HK-2 (cell line): ENCODE results near the gene RGS17.
"Not testable (repeated sequence)": the region's sequence is repeated elsewhere in the genome, so short reads cannot be mapped to it uniquely, and the experiment has no call there.

Source experiments
- DNase-seq: peaks from one replicate; pipeline ENCODE4 v3.0.0-alpha.2; 2018; ENCODE audit not compliant: unreplicated experiment

The RGS17 gene

GRCh38 chr6:152985300-152985699 is 145.8 kb downstream of the RGS17 start:
- DNase-seq: not testable (repeated sequence)

- DNase-seq: no peak
These were observed 146.6 kb downstream of the RGS17 start for GRCh38 chr6:152984513-152984872.

- peak; percentile 69 for DNase-seq
These were observed 147.2 kb downstream of the RGS17 start for GRCh38 chr6:152983637-152984512.

GRCh38 chr6:152982904-152983636 is 148.0 kb downstream of the RGS17 start, which contains the start of gene FBXO5:
FBXO5 (minus strand) TSS chr6:152983041; CDS start chr6:152982959, 82 bp downstream.
- peak; percentile 96 for DNase-seq

- peak; percentile 27 for DNase-seq
These were observed 148.8 kb downstream of the RGS17 start for GRCh38 chr6:152981989-152982903.

GRCh38 chr6:152981219-152981618 is 149.9 kb downstream of the RGS17 start:
- no peak for DNase-seq

- DNase-seq: no peak
These were observed 150.4 kb downstream of the RGS17 start for GRCh38 chr6:152980656-152981055.

- DNase-seq: no peak
These were observed 152.0 kb downstream of the RGS17 start for GRCh38 chr6:152979116-152979515.

- DNase-seq: no peak
These were observed 153.0 kb downstream of the RGS17 start for GRCh38 chr6:152978058-152978457.

GRCh38 chr6:152977556-152977955 is 153.5 kb downstream of the RGS17 start:
- DNase-seq: no peak

- DNase-seq: no peak
These were observed 154.3 kb downstream of the RGS17 start for GRCh38 chr6:152976749-152977148.

- no peak for DNase-seq
These were observed 155.7 kb downstream of the RGS17 start for GRCh38 chr6:152975204-152975915.

GRCh38 chr6:152973916-152974315 is 157.2 kb downstream of the RGS17 start:
- no peak for DNase-seq

GRCh38 chr6:152969688-152970418 is 161.2 kb downstream of the RGS17 start:
- DNase-seq: no peak

- not testable (repeated sequence) for DNase-seq
These were observed 164.8 kb downstream of the RGS17 start for GRCh38 chr6:152966168-152966894.

- DNase-seq: no peak
These were observed 171.7 kb downstream of the RGS17 start for GRCh38 chr6:152959333-152959732.

GRCh38 chr6:152957796-152958195 is 173.3 kb downstream of the RGS17 start:
- no peak for DNase-seq
